Measurements from ENCODE around the gene ST8SIA2. TPM values are rescaled to one million over a fixed set of nuclear protein-coding genes. Genes with fewer than 3 reads are reported as not detected.

The ST8SIA2 gene
- total RNA-seq, 6 experiments from 2014 or later: 0.05 to 0.12 TPM; not detected in 4

- no peaks in the 10 kb centered on the region for H3K4me1 Mint-ChIP-seq (ENCODE audit: low read depth)
- no peak overlapping the region for H3K27ac Mint-ChIP-seq
- TF ChIP-seq CTCF (IDR thresholded peaks at IDR 0.05): no peak
- H3K9me3 Mint-ChIP-seq: peaks cover 12% of the 10 kb centered on the region
- DNase-seq: peak; percentile 35
- H3K27me3 Mint-ChIP-seq (ENCODE audit: insufficient read depth): peaks cover 9% of the 10 kb centered on the region
- H3K4me3 Mint-ChIP-seq: no peak overlapping the region
- H3K36me3 Mint-ChIP-seq (ENCODE audit: low read depth): 0 out of 2 replicates have a peak, but pooled peaks cover 6% of the 10 kb centered on the region
Measured at GRCh38 chr15:92377083-92377789, 16.4 kb upstream of the ST8SIA2 start.

- H3K27me3 Mint-ChIP-seq (ENCODE audit: insufficient read depth): peaks cover 5% of the 10 kb centered on the region
- H3K9me3 Mint-ChIP-seq: peaks cover 18% of the 10 kb centered on the region
- H3K27ac Mint-ChIP-seq: no peak overlapping the region
Measured at GRCh38 chr15:92383519-92384324, 10.0 kb upstream of the ST8SIA2 start.

GRCh38 chr15:92384381-92384780, 9.3 kb upstream of the ST8SIA2 start:
- H3K4me3 Mint-ChIP-seq: no peak overlapping the region
- peaks cover 15% of the 10 kb centered on the region for H3K4me1 Mint-ChIP-seq (ENCODE audit: low read depth)
- peaks cover 18% of the 10 kb centered on the region for H3K9me3 Mint-ChIP-seq
- DNase-seq: no peak
- TF ChIP-seq CTCF (IDR thresholded peaks at IDR 0.05): no peak
- H3K36me3 Mint-ChIP-seq (ENCODE audit: low read depth): 0 out of 2 replicates have a peak, but pooled peaks cover 6% of the 10 kb centered on the region
- no peak overlapping the region; the same call in 1 of the 2 replicates for H3K27ac Mint-ChIP-seq
- peaks cover 9% of the 10 kb centered on the region for H3K27me3 Mint-ChIP-seq (ENCODE audit: insufficient read depth)

More at GRCh38 chr15:92383519-92384324, 10.0 kb upstream of the ST8SIA2 start:
- TF ChIP-seq CTCF (IDR thresholded peaks at IDR 0.05): peak; percentile 81
- no peak overlapping the region for H3K4me3 Mint-ChIP-seq
- no peak for DNase-seq
- 0 out of 2 replicates have a peak, but pooled peaks cover 6% of the 10 kb centered on the region for H3K36me3 Mint-ChIP-seq (ENCODE audit: low read depth)
- H3K4me1 Mint-ChIP-seq (ENCODE audit: low read depth): peaks cover 15% of the 10 kb centered on the region

GRCh38 chr15:92385096-92385495, 8.6 kb upstream of the ST8SIA2 start:
- H3K4me3 Mint-ChIP-seq: no peak overlapping the region
- no peak overlapping the region; the same call in 1 of the 2 replicates for H3K27ac Mint-ChIP-seq
- H3K4me1 Mint-ChIP-seq (ENCODE audit: low read depth): peaks cover 15% of the 10 kb centered on the region
- H3K27me3 Mint-ChIP-seq (ENCODE audit: insufficient read depth): peaks cover 12% of the 10 kb centered on the region
- peak; percentile 63 for DNase-seq
- no peak for TF ChIP-seq CTCF (IDR thresholded peaks at IDR 0.05)
- 0 out of 2 replicates have a peak, but pooled peaks cover 4% of the 10 kb centered on the region for H3K36me3 Mint-ChIP-seq (ENCODE audit: low read depth)
- H3K9me3 Mint-ChIP-seq: peaks cover 14% of the 10 kb centered on the region

DNA sequence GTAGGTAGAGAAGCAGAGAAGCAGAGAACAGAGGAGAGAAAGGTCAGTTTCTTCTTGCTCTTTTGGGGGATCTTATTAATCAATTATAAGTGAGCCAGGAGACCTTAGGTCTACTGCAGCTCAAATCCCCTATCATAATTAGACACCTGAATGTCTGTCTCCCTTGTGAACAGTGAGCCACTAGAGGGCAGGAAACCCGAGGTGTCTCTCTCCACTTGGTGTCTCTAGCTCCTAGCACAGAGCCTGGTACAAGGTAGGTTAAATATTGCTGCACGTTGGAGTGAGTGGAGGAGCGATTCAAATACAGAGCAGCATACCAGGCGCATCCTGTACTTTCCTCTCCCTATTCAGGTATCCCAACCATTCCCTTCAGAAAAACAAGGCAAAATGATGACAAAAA, 2.0 kb upstream of the ST8SIA2 start:
- no peaks in the 10 kb centered on the region for H3K4me1 Mint-ChIP-seq (ENCODE audit: low read depth)
- peak; percentile 74 for TF ChIP-seq CTCF (IDR thresholded peaks at IDR 0.05)
- peaks cover 33% of the 10 kb centered on the region for H3K27me3 Mint-ChIP-seq (ENCODE audit: insufficient read depth)
- peaks cover 17% of the 10 kb centered on the region for H3K9me3 Mint-ChIP-seq
- no peaks in the 10 kb centered on the region; the same call in 1 of the 2 replicates for H3K36me3 Mint-ChIP-seq (ENCODE audit: low read depth)
- H3K4me3 Mint-ChIP-seq: no peak overlapping the region
- no peak overlapping the region for H3K27ac Mint-ChIP-seq
- peak; percentile 32 for DNase-seq

Measured in HFFc6 (cell line).